Endothelial cell of umbilical vein (primary cell): ENCODE data around the gene CELSR3. TPM values are rescaled to one million over a fixed set of nuclear protein-coding genes. Genes with fewer than 3 reads are reported as not detected.

ENCODE experiments used
- BruUV-seq: library from RNA; stranded (reverse); fragments of 400-500 nt; replicated peaks from 2 replicates; lab custom pipeline; 2021; lab: Mats Ljungman, UMichigan
- CTCF ChIA-PET: fragments of 300-600, 350-600 bp; sonication (Branson Sonifier 250); formaldehyde crosslinking; loops from one replicate; lab custom pipeline; 2021; ENCODE audit warnings: antibody characterized with exemption, inconsistent platforms; lab: Charles Lee
- POLR2A ChIA-PET: fragments of 300-600, 350-600 bp; sonication (Branson Sonifier 250); formaldehyde crosslinking; loops from one replicate; lab custom pipeline; 2021; ENCODE audit warnings: antibody characterized with exemption, inconsistent platforms; lab: Charles Lee
- DNase-seq: peaks from one replicate; pipeline ENCODE4 v3.0.0-alpha.2; 2011; ENCODE audit warnings: low read depth, low spot score
- FAIRE-seq: peaks from 2 replicates; lab custom pipeline; 2011; peaks lifted over from hg19 to GRCh38; lab: Jason Lieb, UNC
- H2AFZ ChIP-seq: 2 replicates; pipeline ENCODE4 v1.6.0; 2012; ENCODE audit warnings: low read depth, low read length, control low read depth, inconsistent platforms
- H3K27ac ChIP-seq: 2 replicates; pipeline ENCODE4 v1.5.1; 2011; ENCODE audit warnings: low read depth, mild to moderate bottlenecking, control low read depth, low read length, moderate library complexity; ENCODE audit not compliant: insufficient read depth
- H3K27me3 ChIP-seq, 2 experiments: 2 replicates each; pipeline versions ENCODE4 v1.6.0 to v1.6.1; 2011; ENCODE audit warnings: low read length in 2 of 2, mixed read lengths in 1 of 2; ENCODE audit not compliant: control insufficient read depth in 2 of 2, insufficient read depth in 2 of 2
- H3K36me3 ChIP-seq, 2 experiments: 2 replicates in 1 of 2; 3 replicates in 1 of 2; pipeline ENCODE4 v1.5.1; 2011; ENCODE audit warnings: low read length in 2 of 2, mild to moderate bottlenecking in 1 of 2, moderate library complexity in 1 of 2; ENCODE audit not compliant: control insufficient read depth in 2 of 2, insufficient read depth in 2 of 2; ENCODE audit errors: extremely low read depth in 1 of 2
- H3K4me1 ChIP-seq: 3 replicates; pipeline ENCODE4 v1.5.1; 2011; ENCODE audit warnings: mild to moderate bottlenecking, low read length; ENCODE audit not compliant: control insufficient read depth, insufficient read depth; ENCODE audit errors: extremely low read depth
- H3K4me2 ChIP-seq: 2 replicates; pipeline ENCODE4 v1.6.1; 2011; ENCODE audit warnings: low read length, control low read depth, mixed read lengths; ENCODE audit not compliant: insufficient read depth
- H3K4me3 ChIP-seq, 3 experiments: fragments of 200-600 bp in 1 of 3; sonication (generic), shearing (Covaris generic) in 1 of 3; replicated peaks in 1 of 3; 2 replicates each; pipeline ENCODE4 v1.5.1; 2011 to 2016; ENCODE audit warnings: control low read depth in 3 of 3, low read length in 3 of 3, mild to moderate bottlenecking in 2 of 3, inconsistent platforms in 1 of 3, low read depth in 1 of 3, moderate library complexity in 1 of 3; ENCODE audit not compliant: insufficient read depth in 1 of 3
- H3K79me2 ChIP-seq: 2 replicates; pipeline ENCODE4 v1.6.0; 2012; ENCODE audit warnings: low read length, inconsistent platforms; ENCODE audit not compliant: control insufficient read depth, insufficient read depth
- H3K9ac ChIP-seq: replicated peaks from 2 replicates; pipeline ENCODE3; 2011; ENCODE audit warnings: low read length, control low read depth; ENCODE audit not compliant: insufficient read depth; ENCODE audit errors: extremely low read depth
- H3K9me1 ChIP-seq: replicated peaks from 3 replicates; pipeline ENCODE4 v1.6.0; 2011; ENCODE audit warnings: mild to moderate bottlenecking, low read length; ENCODE audit not compliant: control insufficient read depth, insufficient read depth; ENCODE audit errors: extremely low read depth
- H3K9me3 ChIP-seq: replicated peaks from 2 replicates; pipeline ENCODE4 v1.5.1; 2012; ENCODE audit warnings: low read length, inconsistent platforms; ENCODE audit not compliant: control insufficient read depth, insufficient read depth
- H4K20me1 ChIP-seq: replicated peaks from 2 replicates; pipeline ENCODE3; 2011; ENCODE audit warnings: mild to moderate bottlenecking, low read length; ENCODE audit not compliant: control insufficient read depth, insufficient read depth; ENCODE audit errors: extremely low read depth
- EZH2 ChIP-seq: IDR thresholded peaks from 2 replicates; pipeline ENCODE4 v1.6.1; 2012; ENCODE audit warnings: borderline replicate concordance, low read depth, mild to moderate bottlenecking, moderate library complexity, low read length, inconsistent platforms; ENCODE audit not compliant: severe bottlenecking
- FOS ChIP-seq: IDR thresholded peaks from 2 replicates; pipeline ENCODE4 v1.6.1; 2011; ENCODE audit warnings: mild to moderate bottlenecking, low read length, moderate library complexity, borderline replicate concordance; ENCODE audit not compliant: insufficient read depth
- GATA2 ChIP-seq: IDR thresholded peaks from 2 replicates; pipeline ENCODE4 v1.7.0; 2011; ENCODE audit warnings: low read depth, mild to moderate bottlenecking, moderate library complexity, mixed read lengths, low read length; ENCODE audit not compliant: insufficient read length, insufficient read depth
- JUN ChIP-seq: IDR thresholded peaks from 2 replicates; pipeline ENCODE4 v1.6.1; 2011; ENCODE audit warnings: borderline replicate concordance, low read depth; ENCODE audit not compliant: insufficient read length, insufficient read depth
- POLR2A ChIP-seq: IDR thresholded peaks from 2 replicates; pipeline ENCODE4 v1.6.1; 2012; ENCODE audit warnings: low read depth, mild to moderate bottlenecking, control low read depth, low read length
- dilution Hi-C: fragments of 300-500 bp; cut with MboI; formaldehyde crosslinking; loops from one replicate; pipeline ENCODE4 v1.15.0; 2019; ENCODE audit warnings: low sequenced_read_pairs; ENCODE audit not compliant: extremely low pct_ligation_motif_present
- intact Hi-C: fragments of 100-400 bp; cut with micrococcal nuclease; formaldehyde crosslinking; loops from one replicate; pipeline ENCODE4 v1.10.0; 2022
- polyA plus RNA-seq, 4 experiments: library from polyadenylated mRNA; depleted of rRNA in 3 of 4; stranded (reverse) in 3 of 4; unstranded in 1 of 4; fragments of >200 nt; gene quantifications; 2 replicates each; pipeline versions ENCODE4 v1.2.1 to v1.2.3, GENCODE V29; 2011 to 2012; ENCODE audit warnings: missing spikeins in 1 of 4
- total RNA-seq: library from RNA; stranded (reverse); gene quantifications from 2 replicates; pipeline ENCODE4 v1.2.3, GENCODE V29; 2021
- TF ChIP-seq, protein P1 (sequence below), 2 donors: IDR thresholded peaks; 1 replicate in 1 of 2; 2 replicates in 1 of 2; pipeline ENCODE4 v1.5.1; 2011; ENCODE audit warnings: low read length in 2 of 2, mild to moderate bottlenecking in 2 of 2, moderate library complexity in 2 of 2, control low read depth in 1 of 2, inconsistent platforms in 1 of 2, low read depth in 1 of 2; ENCODE audit not compliant: insufficient read depth in 1 of 2; ENCODE audit errors: extremely low read depth in 1 of 2
- TF ChIP-seq, protein P2 (sequence below): IDR thresholded peaks from 2 replicates; pipeline ENCODE4 v1.6.1; 2011; ENCODE audit not compliant: insufficient read depth, insufficient read length

Gene CELSR3
- total and polyA plus RNA-seq, 2 donors (not counting 3 experiments of a cell fraction or from before 2014, with no cell fraction given) = 0.25 to 0.71 TPM

DNA sequence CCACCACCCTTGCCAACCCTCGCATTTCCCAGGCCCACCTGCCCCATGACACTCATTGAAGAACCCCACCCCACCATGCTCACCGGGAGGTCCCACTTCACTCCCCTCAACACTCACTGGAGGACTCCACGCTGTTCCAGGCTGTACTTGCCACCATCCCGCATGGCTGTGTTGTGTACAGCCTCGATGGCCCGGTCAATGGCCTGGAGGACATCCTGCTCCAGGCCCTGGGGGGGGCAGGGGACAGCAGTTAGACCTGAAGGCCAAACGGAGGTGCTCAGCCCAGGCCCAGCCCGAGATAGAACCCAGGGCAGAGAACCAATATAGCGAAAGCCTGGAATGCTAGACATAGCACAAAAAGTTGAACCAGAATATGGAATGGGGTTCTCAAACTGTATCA, 20.1 kb upstream of the CELSR3 start:
- Histone ChIP-seq H3K79me2 (peaks cover 2% of the 10 kb centered on the region), H3K4me1 (peaks cover 14% of the 10 kb centered on the region), H3K4me3 (no peak overlapping the region), H4K20me1 (no peaks in the 10 kb centered on the region), H2AFZ (no peak overlapping the region), H3K36me3 (peaks cover 7 to 18% of the 10 kb centered on the region in 2 experiments), H3K9me3 (no peaks in the 10 kb centered on the region), H3K27me3 (no peaks in the 10 kb centered on the region), H3K9me1 (no peaks in the 10 kb centered on the region), H3K4me2 (no peak overlapping the region), H3K27ac (no peak overlapping the region), H3K9ac (no peak overlapping the region)
- DNase-seq (no peak), FAIRE-seq (no peak)
- TF ChIP-seq FOS (no peak), EZH2 (no peak), GATA2 (no peak), JUN (no peak), POLR2A (no peak)
- TF ChIP-seq, protein P1, sequence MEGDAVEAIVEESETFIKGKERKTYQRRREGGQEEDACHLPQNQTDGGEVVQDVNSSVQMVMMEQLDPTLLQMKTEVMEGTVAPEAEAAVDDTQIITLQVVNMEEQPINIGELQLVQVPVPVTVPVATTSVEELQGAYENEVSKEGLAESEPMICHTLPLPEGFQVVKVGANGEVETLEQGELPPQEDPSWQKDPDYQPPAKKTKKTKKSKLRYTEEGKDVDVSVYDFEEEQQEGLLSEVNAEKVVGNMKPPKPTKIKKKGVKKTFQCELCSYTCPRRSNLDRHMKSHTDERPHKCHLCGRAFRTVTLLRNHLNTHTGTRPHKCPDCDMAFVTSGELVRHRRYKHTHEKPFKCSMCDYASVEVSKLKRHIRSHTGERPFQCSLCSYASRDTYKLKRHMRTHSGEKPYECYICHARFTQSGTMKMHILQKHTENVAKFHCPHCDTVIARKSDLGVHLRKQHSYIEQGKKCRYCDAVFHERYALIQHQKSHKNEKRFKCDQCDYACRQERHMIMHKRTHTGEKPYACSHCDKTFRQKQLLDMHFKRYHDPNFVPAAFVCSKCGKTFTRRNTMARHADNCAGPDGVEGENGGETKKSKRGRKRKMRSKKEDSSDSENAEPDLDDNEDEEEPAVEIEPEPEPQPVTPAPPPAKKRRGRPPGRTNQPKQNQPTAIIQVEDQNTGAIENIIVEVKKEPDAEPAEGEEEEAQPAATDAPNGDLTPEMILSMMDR (IDR thresholded peaks at IDR 0.05; ENCODE audit: extremely low read depth in 1 of 2, insufficient read depth in 1 of 2, low read depth in 1 of 2, low read length in 2 of 2) = no peak
- TF ChIP-seq, protein P2, sequence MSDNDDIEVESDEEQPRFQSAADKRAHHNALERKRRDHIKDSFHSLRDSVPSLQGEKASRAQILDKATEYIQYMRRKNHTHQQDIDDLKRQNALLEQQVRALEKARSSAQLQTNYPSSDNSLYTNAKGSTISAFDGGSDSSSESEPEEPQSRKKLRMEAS = no peak
- intact Hi-C loops = no loop called here
- CTCF ChIA-PET = interaction anchor here (1.3 to 2.0 kb wide), 2 partner anchors 18 to 26 kb away, joined by 3 to 5 read pairs; no protein-coding TSS in a partner anchor
- POLR2A ChIA-PET = no interaction called here
- dilution Hi-C loops = no loop called here
- no TSS peak for BruUV-seq
